Psoas muscle (tissue), 8 donors: ENCODE data around the gene PHTF1. TPM values are rescaled to one million over a fixed set of nuclear protein-coding genes. Genes with fewer than 3 reads are reported as not detected.

Experiments
- ATAC-seq, 4 donors: fragments of 200-7000 bp; cut with Tn5 transposase; one replicate each; pipeline ENCODE4 v1.9.1; 2020; ENCODE audit warnings: moderate library complexity in 3 of 4, mild to moderate bottlenecking in 2 of 4
- DNase-seq, 2 donors: peaks; one replicate each; pipeline ENCODE4 v3.0.0-alpha.2; 2020
- H3K27ac ChIP-seq: fragments of 200-600 bp; one replicate; pipeline ENCODE4 v1.8.0; 2022
- H3K27me3 ChIP-seq, 3 donors: fragments of 200-600 bp in 1 of 3; one replicate each; pipeline versions ENCODE4 v1.6.1 to v1.8.0; 2013 to 2022; ENCODE audit warnings: low read length in 2 of 3, mild to moderate bottlenecking in 2 of 3, moderate library complexity in 1 of 3; ENCODE audit not compliant: insufficient read depth in 3 of 3
- H3K36me3 ChIP-seq, 2 donors: fragments of 200-600 bp in 1 of 2; one replicate each; pipeline versions ENCODE4 v1.6.1 to v1.8.0; 2013 to 2022; ENCODE audit warnings: low read depth in 1 of 2, mild to moderate bottlenecking in 1 of 2, moderate library complexity in 1 of 2; ENCODE audit not compliant: insufficient read depth in 1 of 2
- H3K4me1 ChIP-seq: fragments of 200-600 bp; one replicate; pipeline ENCODE4 v1.8.0; 2022
- H3K4me3 ChIP-seq: fragments of 200-600 bp; one replicate; pipeline ENCODE4 v1.8.0; 2022; ENCODE audit warnings: mild to moderate bottlenecking
- H3K9me3 ChIP-seq: fragments of 200-600 bp; one replicate; pipeline ENCODE4 v1.8.0; 2022
- WGBS, 3 donors: extraction: QIAGEN DNeasy Blood & Tissue Kit; methylation state at CpG; one replicate each; pipeline versions ENCODE4 v1.1.6 to v1.1.7; 2013; 5-methylcytosine and 5-hydroxymethylcytosine counted together
- intact Hi-C, 2 donors: fragments of 100-400 bp; cut with DNase I; formaldehyde crosslinking; loops; one replicate each; pipeline versions ENCODE4 v1.11.0 to v1.14.2; 2022
- polyA plus RNA-seq, 3 donors: library from polyadenylated mRNA; stranded (reverse); fragments of 200-250 nt; gene quantifications; one replicate each; pipeline ENCODE4 v1.2.3, GENCODE V29; 2013
- total RNA-seq, 4 donors: library from RNA; stranded (reverse); fragmentation: NEBNext Ultra II Directional in 2 of 4; extraction: Animal tissue kit (Norgen Biotek cat#: 25700) in 2 of 4; gene quantifications; one replicate each; pipeline versions ENCODE4 v1.2.1 to v1.2.4, GENCODE V29; 2021 to 2023
- TF ChIP-seq, protein P1 (sequence below): fragments of 200-600 bp; IDR thresholded peaks from one replicate; pipeline ENCODE4 v1.8.0; 2022; ENCODE audit warnings: antibody characterized with exemption
- donor health status: healthy with polysubstance abuse.
- donor health status: DM: no; HTN: no; CAD: no; lungs with moderate emphysema.
- donor health status: Bipolar disorder and iron deficiency.
- donor health status: healthy.
- donor health status: DM: yes; HTN: yes; CAD: no.
- donor health status: DM: no; HTN: no; CAD: no.
- donor health status: DM: no; HTN: no; CAD: no.
- donor health status: DM: yes; HTN: yes; CAD: no.

Gene PHTF1
- total and polyA plus RNA-seq, 7 donors, result 6.0 to 14.0 (median 9.4) TPM

DNA sequence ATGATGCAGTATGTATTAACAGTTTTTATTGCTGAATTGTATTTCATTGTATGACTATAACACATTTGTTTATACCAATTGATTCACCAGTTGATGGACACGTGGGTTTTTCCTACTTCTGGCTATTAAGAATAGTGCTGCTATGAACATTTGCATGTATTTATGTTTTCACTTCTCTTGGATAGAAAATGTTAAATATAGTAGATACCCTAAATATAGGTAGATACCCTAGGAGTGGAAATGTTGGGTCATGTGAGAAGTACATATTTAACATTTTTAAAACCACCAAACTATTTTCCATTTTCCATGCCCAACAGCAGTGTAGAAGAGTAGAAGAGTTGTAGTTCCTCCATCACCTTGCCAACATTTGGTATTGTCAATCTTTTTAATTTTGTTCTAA, 7.8 kb downstream of the PHTF1 start:
- no peaks in the 10 kb centered on the region for H3K4me1 ChIP-seq
- H3K27ac ChIP-seq, result no peak overlapping the region
- no peak overlapping the region for H3K4me3 ChIP-seq
- H3K27me3 ChIP-seq, result no peaks in the 10 kb centered on the region
- DNase-seq, result no peak
- peaks cover 0 to 42% of the 10 kb centered on the region in 2 donors for H3K36me3 ChIP-seq
- H3K9me3 ChIP-seq, result no peaks in the 10 kb centered on the region
- 80 to 92% (median 85%) methylated on average over 1 of the region's 1 CpG for WGBS, 3 donors
- TF ChIP-seq, protein P1, sequence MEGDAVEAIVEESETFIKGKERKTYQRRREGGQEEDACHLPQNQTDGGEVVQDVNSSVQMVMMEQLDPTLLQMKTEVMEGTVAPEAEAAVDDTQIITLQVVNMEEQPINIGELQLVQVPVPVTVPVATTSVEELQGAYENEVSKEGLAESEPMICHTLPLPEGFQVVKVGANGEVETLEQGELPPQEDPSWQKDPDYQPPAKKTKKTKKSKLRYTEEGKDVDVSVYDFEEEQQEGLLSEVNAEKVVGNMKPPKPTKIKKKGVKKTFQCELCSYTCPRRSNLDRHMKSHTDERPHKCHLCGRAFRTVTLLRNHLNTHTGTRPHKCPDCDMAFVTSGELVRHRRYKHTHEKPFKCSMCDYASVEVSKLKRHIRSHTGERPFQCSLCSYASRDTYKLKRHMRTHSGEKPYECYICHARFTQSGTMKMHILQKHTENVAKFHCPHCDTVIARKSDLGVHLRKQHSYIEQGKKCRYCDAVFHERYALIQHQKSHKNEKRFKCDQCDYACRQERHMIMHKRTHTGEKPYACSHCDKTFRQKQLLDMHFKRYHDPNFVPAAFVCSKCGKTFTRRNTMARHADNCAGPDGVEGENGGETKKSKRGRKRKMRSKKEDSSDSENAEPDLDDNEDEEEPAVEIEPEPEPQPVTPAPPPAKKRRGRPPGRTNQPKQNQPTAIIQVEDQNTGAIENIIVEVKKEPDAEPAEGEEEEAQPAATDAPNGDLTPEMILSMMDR, result no peak
- ATAC-seq, result no peak
- intact Hi-C loops, result loop anchor here in 1 of 2 donors (10.0 kb wide), 1 partner anchor 153 kb away; the partner anchor contains the start of genes AP4B1 and DCLRE1B

DNA sequence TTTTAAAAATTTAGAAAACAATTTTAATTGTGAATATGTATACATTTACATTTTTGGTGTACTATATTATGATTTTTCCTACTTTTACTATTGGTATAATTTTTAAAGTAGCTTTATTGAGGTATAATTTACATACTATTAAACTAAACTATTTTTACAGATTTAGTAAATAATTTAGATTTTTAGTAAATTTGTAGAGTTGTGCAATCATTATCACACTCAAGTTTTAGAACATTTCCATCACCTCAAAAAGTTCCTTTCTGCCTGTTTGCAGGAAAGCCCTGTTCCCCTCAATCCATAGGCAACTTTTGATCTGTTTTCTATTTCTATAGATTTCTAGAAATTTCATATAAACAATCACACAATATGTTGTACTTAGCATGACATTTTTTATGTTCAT, 8.2 kb downstream of the PHTF1 start:
- H3K27me3 ChIP-seq, result no peaks in the 10 kb centered on the region
- DNase-seq, result no peak
- TF ChIP-seq, protein P1, result no peak
- H3K9me3 ChIP-seq, result no peaks in the 10 kb centered on the region
- ATAC-seq, result no peak
- H3K4me1 ChIP-seq, result no peaks in the 10 kb centered on the region
- H3K4me3 ChIP-seq, result no peak overlapping the region
- peaks cover 0 to 45% of the 10 kb centered on the region in 2 donors for H3K36me3 ChIP-seq
- intact Hi-C loops, result loop anchor here in 1 of 2 donors (10.0 kb wide), 1 partner anchor 154 kb away; the partner anchor contains the start of genes AP4B1 and DCLRE1B
- H3K27ac ChIP-seq, result no peak overlapping the region

DNA sequence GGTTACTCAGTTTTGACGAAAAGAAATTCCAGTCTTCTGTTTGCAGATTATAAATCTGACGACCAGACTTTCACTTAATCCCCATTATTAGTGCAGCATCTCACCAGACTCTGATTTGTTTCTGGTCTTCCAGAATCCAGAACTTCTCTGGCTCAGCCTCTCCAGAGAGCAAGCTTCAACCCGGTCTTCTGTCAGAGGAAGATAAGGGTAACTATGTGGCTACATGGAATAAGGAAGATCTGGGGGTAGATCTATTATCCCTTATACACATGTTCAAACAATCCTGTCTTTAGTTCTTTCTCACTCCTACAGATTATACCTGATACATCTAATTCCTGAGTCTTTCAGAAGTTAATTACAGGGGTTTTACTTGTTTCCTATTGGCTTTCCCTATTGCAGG, 9.9 kb downstream of the PHTF1 start:
- whole genome bisulfite sequencing, 3 donors, result 83 to 88% (median 84%) methylated on average over 3 of the region's 3 CpGs
- H3K27me3 ChIP-seq, result no peaks in the 10 kb centered on the region
- H3K36me3 ChIP-seq, result peaks cover 2 to 43% of the 10 kb centered on the region in 2 donors
- H3K27ac ChIP-seq, result no peak overlapping the region
- DNase-seq (no peak), ATAC-seq (no peak)
- no peak overlapping the region for H3K4me3 ChIP-seq
- intact Hi-C loops, result no loop called here
- no peaks in the 10 kb centered on the region for H3K9me3 ChIP-seq
- H3K4me1 ChIP-seq, result no peaks in the 10 kb centered on the region
- TF ChIP-seq, protein P1, result no peak

DNA sequence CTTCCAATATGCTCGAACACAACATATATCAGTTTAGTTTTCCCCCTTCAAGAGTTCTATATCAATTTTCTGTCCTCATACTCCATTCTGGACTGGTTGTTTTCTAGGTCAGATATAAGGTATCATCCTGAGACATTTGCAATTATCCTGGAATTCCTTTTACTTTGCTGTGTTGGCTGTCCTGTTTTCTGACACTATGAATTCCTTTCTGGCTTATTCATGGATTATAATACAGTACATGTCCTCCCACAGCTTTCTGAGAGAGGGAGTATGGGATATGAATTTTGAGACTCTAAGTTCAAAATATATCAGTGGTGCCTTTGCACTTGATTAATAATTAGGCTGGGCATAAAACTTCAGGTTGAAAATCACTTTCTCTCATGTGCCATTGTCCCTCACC, 11.9 kb downstream of the PHTF1 start:
- no peaks in the 10 kb centered on the region for H3K4me1 ChIP-seq
- DNase-seq, result no peak
- peaks cover 2 to 44% of the 10 kb centered on the region in 2 donors for H3K36me3 ChIP-seq
- TF ChIP-seq, protein P1, result no peak
- no peaks in the 10 kb centered on the region for H3K27me3 ChIP-seq
- intact Hi-C loops, result no loop called here
- no peaks in the 10 kb centered on the region for H3K9me3 ChIP-seq
- H3K27ac ChIP-seq, result no peak overlapping the region
- ATAC-seq, result no peak
- 83 to 100% (median 93%) methylated on average over 1 of the region's 1 CpG for WGBS, 3 donors
- no peak overlapping the region for H3K4me3 ChIP-seq

DNA sequence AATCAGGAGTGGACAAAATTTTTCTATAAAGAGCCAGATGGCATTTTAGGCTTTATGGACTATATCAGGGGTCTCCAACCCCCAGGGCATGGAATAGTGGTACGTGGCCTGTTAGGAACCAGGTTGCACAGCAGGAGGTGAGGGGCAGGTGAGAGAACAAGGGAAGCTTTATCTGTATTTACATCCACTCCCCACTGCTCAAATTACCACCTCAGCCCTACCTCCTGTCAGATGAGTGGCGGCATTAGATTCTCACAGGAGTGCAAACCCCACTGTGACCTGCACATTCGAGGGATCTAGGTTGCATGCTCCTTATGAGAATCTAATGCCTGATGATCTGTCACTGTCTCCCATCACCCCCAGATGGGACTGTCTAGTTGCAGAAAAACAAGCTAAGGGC, 13.9 kb downstream of the PHTF1 start:
- TF ChIP-seq, protein P1, result no peak
- WGBS, 3 donors, result 84 to 90% (median 89%) methylated on average over 3 of the region's 3 CpGs
- H3K4me1 ChIP-seq, result no peaks in the 10 kb centered on the region
- H3K4me3 ChIP-seq, result no peak overlapping the region
- intact Hi-C loops, result no loop called here
- DNase-seq (no peak), ATAC-seq (no peak)
- H3K9me3 ChIP-seq, result no peaks in the 10 kb centered on the region
- peaks cover 2 to 43% of the 10 kb centered on the region in 2 donors for H3K36me3 ChIP-seq
- H3K27ac ChIP-seq, result no peak overlapping the region
- no peaks in the 10 kb centered on the region for H3K27me3 ChIP-seq
